GM15510 (cell line): Measurements from ENCODE around the gene PAIP1.

Experiments used
- POLR2A ChIP-seq: IDR thresholded peaks from 3 replicates; pipeline ENCODE4 v1.6.1; 2011; ENCODE audit warnings: borderline replicate concordance; ENCODE audit not compliant: insufficient read length; ENCODE audit errors: extremely low read depth

PAIP1 gene

DNA sequence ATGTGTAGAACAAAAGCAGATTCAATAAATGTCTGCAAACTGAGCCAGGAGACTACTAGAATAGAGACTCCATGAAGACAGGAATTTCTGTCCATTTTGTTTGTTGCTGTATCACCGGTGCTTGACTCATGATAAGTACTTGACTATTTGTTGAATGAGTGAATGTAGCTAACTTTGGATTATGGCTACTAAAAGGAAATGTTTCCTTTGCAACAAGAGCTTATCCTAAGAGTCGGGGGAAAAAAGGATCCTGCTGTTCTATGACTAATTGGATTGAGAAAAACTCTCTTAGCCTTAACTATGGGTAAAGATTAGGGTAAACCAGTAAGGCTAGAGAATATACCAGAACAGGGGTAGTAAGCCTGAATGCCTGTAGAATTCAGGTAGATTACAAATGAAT lies 3.5 kb downstream of the PAIP1 start:
- TF ChIP-seq POLR2A = no peak

DNA sequence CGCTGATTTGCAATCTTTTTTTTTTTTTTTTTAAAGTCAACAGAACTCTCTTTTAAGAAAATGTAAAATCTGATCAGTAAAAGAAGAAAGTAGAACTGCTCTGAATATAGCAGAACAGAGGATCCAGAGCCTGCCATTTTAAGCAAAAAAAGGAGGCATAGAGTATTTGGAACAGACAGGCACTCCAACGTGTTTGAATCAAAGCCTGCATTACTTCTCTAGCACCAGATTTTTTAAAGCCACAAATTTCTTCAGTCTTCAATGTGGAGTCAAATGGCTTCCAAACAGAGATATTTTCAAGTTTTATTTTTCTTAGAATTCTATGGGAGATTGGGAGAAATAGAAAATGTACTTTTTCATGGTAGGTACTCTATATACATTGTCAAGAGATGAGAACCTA lies 5.1 kb downstream of the PAIP1 start:
- no peak for TF ChIP-seq POLR2A

DNA sequence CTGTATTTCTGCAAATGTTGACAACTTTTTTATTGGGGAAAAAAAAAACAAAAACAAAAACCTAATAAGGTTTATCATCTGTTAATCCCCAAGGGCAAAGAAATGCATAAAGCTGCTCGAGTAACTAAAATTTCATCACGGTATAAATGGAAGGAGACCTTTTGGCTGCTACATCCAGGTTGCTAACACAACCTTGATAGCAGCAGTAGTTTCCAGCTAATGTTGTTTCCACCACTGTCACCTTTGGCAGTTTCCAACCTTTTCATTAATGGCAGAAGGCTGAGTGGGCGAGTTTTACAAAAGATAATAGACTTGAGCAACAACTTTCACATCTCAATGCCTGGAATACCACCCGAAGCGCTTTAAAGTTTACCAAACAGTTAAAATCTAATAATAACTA lies 8.5 kb downstream of the PAIP1 start:
- TF ChIP-seq POLR2A = no peak

DNA sequence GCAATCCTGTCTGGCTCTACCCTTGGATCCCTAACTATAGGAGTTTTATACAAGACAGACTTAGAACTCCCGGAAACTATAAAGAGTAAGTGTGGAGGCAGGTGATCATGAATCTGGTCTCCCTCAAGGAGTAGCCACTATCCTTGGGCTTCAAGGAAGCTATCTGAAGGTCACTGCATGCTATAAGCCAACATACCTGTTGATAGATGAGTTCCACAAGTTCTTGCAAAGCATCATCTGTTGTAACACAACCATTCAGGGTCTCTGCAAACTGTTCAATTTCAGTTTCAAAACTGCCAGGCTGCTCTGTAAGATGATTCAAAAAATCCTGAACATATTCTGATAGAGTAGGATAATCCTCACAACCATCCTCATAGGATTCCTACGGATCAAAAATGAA lies 9.3 kb downstream of the PAIP1 start:
- TF ChIP-seq POLR2A = no peak

DNA sequence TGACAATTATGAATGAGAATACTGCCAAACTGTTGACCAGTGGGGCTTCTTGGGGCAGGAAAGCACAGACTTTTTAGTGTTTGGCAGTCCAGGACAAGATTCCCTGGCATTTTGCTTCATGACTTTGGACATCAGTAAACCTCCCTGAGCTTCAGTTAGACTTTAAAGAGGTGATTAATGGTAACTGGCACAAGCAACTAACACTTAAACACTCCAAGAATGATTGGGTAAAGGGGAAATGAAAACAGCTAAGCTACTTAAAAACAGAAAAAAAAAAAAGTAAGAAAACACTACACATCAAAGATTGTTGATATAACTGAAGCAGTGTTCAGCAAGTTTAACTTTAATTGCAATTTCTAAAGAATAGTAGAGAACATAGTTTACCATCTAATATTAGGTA lies 13.4 kb downstream of the PAIP1 start:
- TF ChIP-seq POLR2A = no peak

DNA sequence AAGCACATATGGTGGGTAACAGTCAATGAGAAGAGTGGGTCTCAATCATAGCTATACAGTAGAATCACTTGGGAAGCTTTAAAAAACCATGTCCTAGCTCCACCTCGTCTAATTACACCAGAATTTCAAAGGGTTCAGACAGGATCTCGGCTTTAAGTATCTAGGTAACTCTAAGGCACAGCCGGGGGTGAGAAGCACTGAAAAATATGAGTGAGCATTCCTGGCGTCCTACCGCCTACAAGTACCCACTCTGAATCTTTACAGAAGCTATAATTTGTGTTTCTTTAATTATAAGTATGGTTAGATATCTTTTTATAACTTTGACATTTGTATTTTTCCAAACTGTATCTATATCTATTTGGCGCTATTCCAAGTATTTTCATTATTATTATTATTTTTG lies 16.1 kb downstream of the PAIP1 start:
- TF ChIP-seq POLR2A = no peak

DNA sequence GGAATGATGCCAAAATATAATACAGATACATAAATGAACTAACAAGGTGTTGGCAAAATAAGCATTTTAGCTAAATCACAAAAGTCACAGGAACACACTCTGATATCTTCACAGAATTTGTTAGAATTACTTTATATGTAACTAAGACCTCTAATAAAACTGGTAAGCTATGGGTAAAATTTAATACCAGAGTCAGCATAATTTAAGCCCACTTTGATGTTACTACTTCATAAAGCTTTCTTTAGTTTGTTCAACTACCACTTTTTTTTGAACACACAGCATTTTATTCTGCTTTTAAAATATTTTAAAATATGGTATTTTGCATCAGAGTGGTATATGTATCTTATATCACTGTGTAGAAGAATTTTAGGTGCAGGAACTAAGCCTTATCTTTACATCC lies 19.9 kb downstream of the PAIP1 start:
- TF ChIP-seq POLR2A = no peak

DNA sequence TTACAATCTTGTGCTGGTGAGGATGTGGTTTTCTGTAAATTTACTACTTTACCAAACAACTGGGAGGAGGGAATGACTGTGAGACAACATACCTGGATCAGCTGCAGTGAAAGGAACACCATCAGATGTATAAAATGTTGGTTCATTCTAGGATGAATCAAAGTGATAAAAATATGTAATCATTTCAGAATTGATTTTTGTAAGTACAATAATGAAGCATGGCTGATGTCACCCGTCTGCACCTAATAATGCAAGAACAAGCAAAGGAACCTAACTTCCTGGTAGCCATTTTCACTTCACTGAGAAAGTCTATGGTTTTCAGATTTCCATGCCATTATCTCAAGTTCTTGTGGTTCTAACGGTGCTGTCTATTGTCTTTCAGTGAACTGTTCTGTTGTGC lies 23.2 kb downstream of the PAIP1 start:
- TF ChIP-seq POLR2A = no peak

DNA sequence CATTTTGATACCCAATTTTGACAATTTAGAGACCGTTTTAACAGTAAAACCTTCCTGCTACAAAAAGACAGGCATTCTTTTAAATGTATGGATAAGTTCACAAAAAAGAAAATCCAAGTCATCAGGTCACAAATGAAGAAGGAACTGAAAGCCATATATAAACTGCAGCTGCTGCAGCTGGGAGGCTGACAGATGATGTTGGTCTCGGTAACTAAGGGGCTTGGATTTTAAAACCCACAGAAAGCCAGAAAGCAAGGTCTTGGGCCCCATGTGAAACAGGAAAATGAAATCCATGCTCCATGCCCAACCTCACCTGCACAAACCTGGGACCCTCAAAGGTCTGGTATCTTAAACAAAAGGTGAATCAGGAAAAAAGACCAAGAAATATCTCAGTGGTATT lies 26.2 kb downstream of the PAIP1 start:
- no peak for TF ChIP-seq POLR2A

DNA sequence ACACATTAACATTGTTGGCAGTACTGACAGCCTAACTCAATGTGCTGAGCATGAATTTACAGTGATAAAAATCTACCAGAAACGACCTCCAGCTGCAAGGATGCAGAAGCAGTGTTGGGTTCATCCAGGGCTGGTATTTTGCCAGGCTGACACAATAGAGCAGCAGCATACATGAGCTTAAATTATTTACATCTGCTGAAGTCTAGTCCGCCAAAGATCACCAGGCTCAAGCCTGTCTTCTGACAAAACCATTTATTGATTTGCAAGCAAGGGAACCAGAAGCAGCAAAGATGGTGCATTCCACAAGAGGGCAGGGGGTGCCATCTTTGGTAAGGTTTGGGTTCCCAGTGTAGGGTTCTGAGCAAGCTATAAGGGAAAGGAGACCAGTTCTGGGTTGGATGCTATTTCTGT lies 33.2 kb downstream of the PAIP1 start:
- no peak for TF ChIP-seq POLR2A

DNA sequence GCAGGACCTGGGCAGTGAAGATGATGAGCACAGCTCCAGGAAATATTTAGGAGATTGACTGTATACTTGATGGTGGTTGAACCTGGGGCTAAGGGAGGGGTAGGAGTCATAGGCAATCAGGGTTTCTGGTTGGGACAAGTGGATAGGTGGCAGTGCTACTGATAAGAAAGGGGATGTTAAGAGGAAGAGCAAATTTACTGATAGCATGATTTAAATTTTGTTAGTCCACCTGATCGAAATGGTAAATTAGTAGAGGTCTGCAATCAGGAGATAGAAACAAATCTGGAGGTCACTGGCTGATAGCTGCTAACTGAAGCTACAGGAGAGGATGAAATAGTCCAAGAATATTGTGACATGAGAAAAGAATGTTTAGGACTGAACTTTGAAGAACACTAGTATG lies 36.3 kb downstream of the PAIP1 start:
- no peak for TF ChIP-seq POLR2A

DNA sequence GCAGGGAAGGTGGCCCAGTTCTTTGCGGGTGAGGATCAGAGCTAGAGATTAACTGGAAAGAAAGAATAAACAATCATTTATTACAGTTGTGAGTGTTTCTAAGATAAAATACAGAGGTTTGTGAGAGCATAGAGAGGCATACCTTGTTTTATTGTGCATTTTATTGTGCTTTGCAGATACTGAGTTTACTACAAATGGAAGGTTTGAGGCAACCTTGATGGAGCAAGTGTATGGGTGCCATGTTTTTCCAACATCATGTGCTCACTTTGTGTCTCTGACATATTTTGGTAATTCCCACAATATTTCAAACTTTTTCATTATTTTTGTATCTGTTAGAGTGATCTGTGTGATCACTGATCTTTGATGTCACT lies 41.2 kb downstream of the PAIP1 start:
- TF ChIP-seq POLR2A = no peak

DNA sequence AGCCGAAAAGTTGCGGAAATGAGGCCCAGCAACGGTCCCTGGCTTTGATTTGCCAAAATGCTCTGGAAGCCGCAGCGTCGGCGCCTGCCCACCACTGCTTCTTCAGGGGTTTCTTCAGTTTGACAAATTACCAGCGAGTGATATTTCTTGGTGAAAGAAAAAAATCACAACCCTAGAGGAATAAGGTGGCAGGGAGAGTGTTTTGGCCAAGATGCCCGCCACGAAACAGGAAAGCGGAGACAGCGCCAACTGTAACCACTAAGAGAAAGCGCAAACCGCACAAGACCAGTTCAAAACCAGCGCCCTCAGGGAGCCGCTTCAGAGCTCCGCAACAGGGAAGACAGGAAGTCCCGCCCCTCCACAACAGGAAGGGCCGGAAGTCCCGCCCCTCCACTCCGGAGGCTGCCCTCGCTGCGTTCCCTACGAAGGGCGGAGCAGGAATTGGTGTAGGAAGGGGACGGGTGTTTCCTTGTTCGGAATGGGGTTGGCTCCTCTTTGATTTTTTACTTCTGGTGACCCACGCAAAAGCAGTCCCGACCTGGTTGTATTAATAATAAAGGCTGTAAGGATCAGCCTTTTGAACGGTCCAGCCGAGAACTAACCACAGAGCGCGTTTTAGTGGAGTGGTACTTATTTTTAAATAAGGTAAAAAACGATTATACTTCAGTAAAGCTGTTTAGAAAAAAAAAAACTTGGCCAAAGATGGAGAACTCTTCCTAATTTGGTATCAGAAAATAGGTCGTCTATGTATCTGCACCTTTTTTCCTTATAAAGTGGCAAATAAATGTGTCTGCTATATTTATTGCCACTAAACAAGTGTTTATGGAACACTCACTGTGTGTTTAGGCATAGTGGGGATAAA lies 41.8 kb downstream of the PAIP1 start, which contains the start of gene C5orf34:
C5orf34 (minus strand) TSS at position 333 of the 862 bp plus-strand sequence. CDS start 5,809 bp downstream, outside the sequence.
- TF ChIP-seq POLR2A = peak; percentile 85

DNA sequence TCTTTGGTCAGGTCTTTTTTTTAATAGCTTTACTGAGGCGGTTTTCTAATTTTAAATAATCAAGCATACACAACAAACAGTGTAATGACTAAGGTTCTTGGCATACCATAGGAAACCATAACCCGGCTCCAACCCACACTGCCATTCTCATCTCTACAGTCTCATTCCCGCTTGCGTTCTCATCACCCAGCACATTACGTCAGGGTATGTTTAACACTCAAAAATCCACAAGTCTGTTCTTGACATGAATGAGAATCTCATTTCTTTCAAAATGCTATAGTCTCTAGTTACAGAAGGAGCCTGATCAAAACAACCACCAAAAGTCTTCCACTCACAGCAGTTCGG lies 42.4 kb downstream of the PAIP1 start:
- no peak for TF ChIP-seq POLR2A

DNA sequence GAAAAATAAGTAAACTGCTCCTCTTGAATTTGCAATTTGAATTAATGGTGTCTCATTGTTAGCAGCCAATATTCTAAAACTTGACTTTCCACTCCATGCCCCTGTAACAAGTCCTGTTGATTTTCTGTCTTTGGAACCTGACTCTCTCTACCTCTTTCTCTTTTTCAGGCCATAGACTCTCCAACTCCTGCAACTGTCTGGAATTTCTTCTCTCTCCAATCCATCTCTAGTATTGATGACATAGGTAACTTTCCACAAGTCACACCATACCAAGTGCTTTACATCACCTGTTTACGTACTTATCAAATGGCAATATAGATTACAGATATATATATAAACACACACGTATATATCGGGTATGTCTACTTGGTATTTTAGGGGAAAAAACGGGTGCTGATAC lies 42.9 kb downstream of the PAIP1 start:
- no peak for TF ChIP-seq POLR2A

DNA sequence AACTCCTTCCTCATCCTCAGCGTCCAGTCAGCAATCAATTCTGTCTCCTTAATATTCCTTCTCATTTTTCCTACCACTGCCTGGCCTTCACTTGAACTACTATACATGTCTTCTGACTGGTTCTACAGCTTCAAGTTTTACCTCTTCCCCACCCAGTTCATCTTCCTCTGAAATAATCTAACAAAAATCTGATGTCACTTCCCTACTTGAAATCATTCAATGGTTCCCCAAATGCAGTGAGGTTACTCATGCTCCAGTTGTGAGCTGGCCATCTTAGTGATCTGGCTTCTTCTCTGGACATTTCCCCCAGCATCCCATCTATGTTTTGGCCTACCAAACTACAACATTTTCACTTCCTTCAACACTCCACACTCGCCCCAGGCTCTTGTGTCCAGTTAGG lies 58.3 kb downstream of the PAIP1 start:
- no peak for TF ChIP-seq POLR2A
